HepG2 (cell line): ENCODE data around the gene COL4A6. TPM values are rescaled to one million over a fixed set of nuclear protein-coding genes. Genes with fewer than 3 reads are reported as not detected.

ENCODE experiments used
- ATAC-seq: fragments of 200-7000 bp; cut with Tn5 transposase; 3 replicates; pipeline ENCODE4 v1.9.1; 2020; ENCODE audit warnings: mild to moderate bottlenecking, moderate library complexity
- BruUV-seq: library from RNA; stranded (reverse); fragments of 400-500 nt; replicated peaks from 2 replicates; lab custom pipeline; 2021; lab: Mats Ljungman, UMichigan
- CTCF ChIA-PET: fragments of 300-600 bp; formaldehyde crosslinking; extraction: SDS; loops from one replicate; lab custom pipeline; 2021; ENCODE audit warnings: low total read pairs, inconsistent platforms, low intra/inter-chr PET ratio; lab: Yijun Ruan, JAX
- POLR2A ChIA-PET: fragments of 350-600 bp; sonication (Branson Sonifier 250); formaldehyde crosslinking; loops from one replicate; lab custom pipeline; 2020; ENCODE audit warnings: antibody characterized with exemption, inconsistent platforms; lab: Yijun Ruan, JAX
- DNase-seq: peaks from one replicate; pipeline ENCODE4 v3.0.0-alpha.2; 2015; ENCODE audit warnings: low spot score
- FAIRE-seq: peaks from 3 replicates; lab custom pipeline; 2011; peaks lifted over from hg19 to GRCh38; lab: Jason Lieb, UNC
- H2AFZ ChIP-seq: one replicate; pipeline ENCODE4 v1.6.1; 2011; ENCODE audit warnings: low read length, inconsistent platforms
- H3K27ac ChIP-seq: fragments of 300-600 bp; 3 replicates; pipeline ENCODE4 v1.8.0; 2011; ENCODE audit warnings: mixed run types, mild to moderate bottlenecking, mixed read lengths, low read length, inconsistent platforms; ENCODE audit not compliant: insufficient read depth; ENCODE audit errors: extremely low read length
- H3K27me3 ChIP-seq, 2 experiments: fragments of 200-600 bp in 1 of 2; 2 replicates in 1 of 2; 3 replicates in 1 of 2; pipeline versions ENCODE4 v1.6.0 to v1.8.0; 2011; ENCODE audit warnings: low read length in 2 of 2, mild to moderate bottlenecking in 2 of 2, moderate library complexity in 2 of 2, inconsistent platforms in 1 of 2; ENCODE audit not compliant: insufficient read depth in 2 of 2, control insufficient read depth in 1 of 2
- H3K36me3 ChIP-seq, 2 experiments: fragments of 200-600 bp in 1 of 2; replicated peaks in 1 of 2; 2 replicates in 1 of 2; 3 replicates in 1 of 2; pipeline versions ENCODE4 v1.5.1 to v1.8.0; 2011; ENCODE audit warnings: low read length in 2 of 2, inconsistent platforms in 1 of 2; ENCODE audit not compliant: insufficient read depth in 2 of 2, control insufficient read depth in 1 of 2
- H3K4me1 ChIP-seq: 2 replicates; pipeline ENCODE4 v1.5.1; 2012; ENCODE audit warnings: low read length, inconsistent platforms; ENCODE audit not compliant: insufficient read depth
- H3K4me2 ChIP-seq: 2 replicates; pipeline ENCODE4 v1.6.0; 2011; ENCODE audit warnings: low read depth, low read length, inconsistent platforms
- H3K4me3 ChIP-seq, 3 experiments: fragments of 200-600 bp in 1 of 3; sonication (generic), shearing (Covaris generic) in 1 of 3; replicated peaks in 1 of 3; 2 replicates each; pipeline ENCODE4 v1.5.1; 2011 to 2016; ENCODE audit warnings: low read length in 3 of 3, inconsistent platforms in 2 of 3, low read depth in 2 of 3, mild to moderate bottlenecking in 2 of 3, control low read depth in 1 of 3, mixed read lengths in 1 of 3; ENCODE audit not compliant: insufficient read depth in 1 of 3
- H3K79me2 ChIP-seq: one replicate; pipeline ENCODE4 v1.6.1; 2011; ENCODE audit warnings: low read length, inconsistent platforms; ENCODE audit not compliant: insufficient read depth
- H3K9ac ChIP-seq: 2 replicates; pipeline ENCODE4 v1.6.0; 2011; ENCODE audit warnings: mild to moderate bottlenecking, low read depth, low read length, inconsistent platforms; ENCODE audit not compliant: insufficient read depth
- H3K9me3 ChIP-seq: 2 replicates; pipeline ENCODE4 v1.5.1; 2012; ENCODE audit warnings: mild to moderate bottlenecking, low read length
- H4K20me1 ChIP-seq: 2 replicates; pipeline ENCODE4 v1.6.0; 2011; ENCODE audit warnings: inconsistent platforms, mild to moderate bottlenecking, low read length, moderate library complexity; ENCODE audit not compliant: insufficient read depth
- HNF4G ChIP-seq, 2 experiments: sonication (generic) in 1 of 2; formaldehyde crosslinking in 1 of 2; IDR thresholded peaks; 2 replicates each; pipeline versions ENCODE4 v1.4.0 to v1.6.1; 2011 to 2020; ENCODE audit warnings: borderline replicate concordance in 2 of 2, low read depth in 2 of 2, mild to moderate bottlenecking in 2 of 2, low read length in 1 of 2, missing genetic modification reagents in 1 of 2, moderate library complexity in 1 of 2
- RARG ChIP-seq: sonication (generic); formaldehyde crosslinking; IDR thresholded peaks from 2 replicates; pipeline ENCODE4 v1.4.0; 2020; ENCODE audit warnings: low read depth, mild to moderate bottlenecking, missing genetic modification reagents
- SMC3 ChIP-seq: IDR thresholded peaks from 2 replicates; pipeline ENCODE4 v1.6.1; 2011; ENCODE audit warnings: low read length, improper control_type of control experiment
- U2AF1 ChIP-seq: fragments of 200-400 bp; formaldehyde crosslinking; optimal IDR thresholded peaks from 2 replicates; pipeline ENCODE3; 2017; ENCODE audit warnings: mild to moderate bottlenecking, low read depth, low read length
- ZNF251 ChIP-seq: sonication (generic); formaldehyde crosslinking; IDR thresholded peaks from 2 replicates; pipeline ENCODE4 v1.9.0; 2021; ENCODE audit warnings: mild to moderate bottlenecking, missing genetic modification reagents
- ZNF367 ChIP-seq: sonication (generic); formaldehyde crosslinking; IDR thresholded peaks from 2 replicates; pipeline ENCODE4 v1.4.0; 2020; ENCODE audit warnings: missing genetic modification reagents, borderline replicate concordance
- WGBS: methylation state at CpG from one replicate; pipeline ENCODE4 v1.1.6; 2017; ENCODE audit warnings: low lambda C conversion rate; 5-methylcytosine and 5-hydroxymethylcytosine counted together
- in situ Hi-C: cut with HindIII; loops from 2 replicates; pipeline ENCODE4 v1.10.0; 2017; ENCODE audit warnings: low pct_unique_long_range_greater_than_20kb; ENCODE audit not compliant: extremely low pct_ligation_motif_present
- intact Hi-C: fragments of 100-400 bp; cut with micrococcal nuclease; formaldehyde crosslinking; loops from one replicate; pipeline ENCODE4 v1.10.0; 2022; ENCODE audit not compliant: unreplicated experiment
- polyA plus RNA-seq, 8 experiments: library from polyadenylated mRNA; depleted of rRNA in 3 of 8; stranded (reverse) in 7 of 8; unstranded in 1 of 8; fragments of >200 nt; fragmentation: Illumina TruSeq in 4 of 8; extraction: Trizol in 4 of 8; gene quantifications; 2 replicates each; pipeline versions ENCODE4 v1.2.1 to v1.2.3, GENCODE V29; 2011 to 2016; ENCODE audit warnings: low read depth in 4 of 8, missing spikeins in 1 of 8, mixed read lengths in 1 of 8; ENCODE audit not compliant: insufficient read depth in 1 of 8
- total RNA-seq, 5 experiments: library from RNA; depleted of rRNA; stranded (reverse); fragments of >200 nt; fragmentation: Illumina TruSeq; extraction: Trizol; gene quantifications; 2 replicates each; pipeline ENCODE4 v1.2.3, GENCODE V29; 2016; ENCODE audit warnings: low read depth in 1 of 5
- TF ChIP-seq, protein P1 (sequence below): sonication (generic); formaldehyde crosslinking; IDR thresholded peaks from 2 replicates; pipeline ENCODE4 v1.8.0; 2022; ENCODE audit warnings: mild to moderate bottlenecking, missing genetic modification reagents, moderate library complexity
- TF ChIP-seq, protein P2 (sequence below): sonication (generic); formaldehyde crosslinking; IDR thresholded peaks from 2 replicates; pipeline ENCODE4 v1.9.0; 2021; ENCODE audit warnings: missing genetic modification reagents, mild to moderate bottlenecking, borderline replicate concordance
- TF ChIP-seq, protein P3 (sequence below): sonication (generic); formaldehyde crosslinking; IDR thresholded peaks from 2 replicates; pipeline ENCODE4 v1.4.0; 2020; ENCODE audit warnings: missing genetic modification reagents

Gene COL4A6
- total and polyA plus RNA-seq, 2 of the 13 experiments (the other 11 are each of a cell fraction or from before 2014, with no cell fraction given): 4.5 to 8.2 TPM

DNA sequence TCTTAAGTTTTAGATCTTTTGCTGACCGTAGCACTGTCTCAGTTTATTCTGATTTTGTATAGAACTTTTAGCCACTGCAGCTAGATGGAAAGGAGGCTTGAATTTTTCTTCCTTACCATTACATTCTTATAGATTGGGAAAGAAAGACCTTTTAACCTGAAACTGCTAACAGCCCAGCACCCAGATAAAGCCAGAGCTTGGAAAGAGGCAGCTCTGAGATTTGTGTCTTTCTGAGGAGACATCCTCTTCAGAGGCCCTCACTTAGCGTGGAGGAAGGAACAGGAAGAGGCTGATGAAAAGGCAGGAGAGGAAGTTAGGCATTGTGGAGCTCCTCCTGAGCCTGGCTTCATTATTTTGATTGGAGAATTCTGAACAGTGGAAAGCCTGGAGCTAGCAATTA is 311.6 kb downstream of the COL4A6 start:
- no peaks in the 10 kb centered on the region for H4K20me1 ChIP-seq
- H3K4me1 ChIP-seq: no peaks in the 10 kb centered on the region
- FAIRE-seq (no peak), ATAC-seq (no peak), DNase-seq (no peak)
- H3K4me2 ChIP-seq: no peak overlapping the region
- in situ Hi-C loops: no loop called here
- no peaks in the 10 kb centered on the region for H3K79me2 ChIP-seq
- POLR2A ChIA-PET: no interaction called here
- no peaks in the 10 kb centered on the region for H3K36me3 ChIP-seq
- no peaks in the 10 kb centered on the region for H3K9me3 ChIP-seq
- no TSS peak for BruUV-seq
- no peaks in the 10 kb centered on the region for H3K27me3 ChIP-seq
- intact Hi-C loops: no loop called here
- no peak overlapping the region for H3K4me3 ChIP-seq
- WGBS: 88% methylated on average over 2 of the region's 2 CpGs
- no peak overlapping the region for H3K9ac ChIP-seq
- no peak overlapping the region for H2AFZ ChIP-seq
- TF ChIP-seq ZNF367 (CRISPR knock-in tag): no peak
- no peak for TF ChIP-seq SMC3
- TF ChIP-seq HNF4G (IDR thresholded peaks at IDR 0.05; ENCODE audit: borderline replicate concordance, low read depth, low read length): no peak
- no peak for TF ChIP-seq HNF4G (CRISPR knock-in tag; IDR thresholded peaks at IDR 0.05; ENCODE audit: borderline replicate concordance, low read depth)
- TF ChIP-seq, protein P1, sequence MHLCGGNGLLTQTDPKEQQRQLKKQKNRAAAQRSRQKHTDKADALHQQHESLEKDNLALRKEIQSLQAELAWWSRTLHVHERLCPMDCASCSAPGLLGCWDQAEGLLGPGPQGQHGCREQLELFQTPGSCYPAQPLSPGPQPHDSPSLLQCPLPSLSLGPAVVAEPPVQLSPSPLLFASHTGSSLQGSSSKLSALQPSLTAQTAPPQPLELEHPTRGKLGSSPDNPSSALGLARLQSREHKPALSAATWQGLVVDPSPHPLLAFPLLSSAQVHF (CRISPR knock-in tag): no peak
- no peak for TF ChIP-seq RARG (CRISPR knock-in tag)
- TF ChIP-seq U2AF1: no peak
- no peak for TF ChIP-seq ZNF251
- TF ChIP-seq, protein P2, sequence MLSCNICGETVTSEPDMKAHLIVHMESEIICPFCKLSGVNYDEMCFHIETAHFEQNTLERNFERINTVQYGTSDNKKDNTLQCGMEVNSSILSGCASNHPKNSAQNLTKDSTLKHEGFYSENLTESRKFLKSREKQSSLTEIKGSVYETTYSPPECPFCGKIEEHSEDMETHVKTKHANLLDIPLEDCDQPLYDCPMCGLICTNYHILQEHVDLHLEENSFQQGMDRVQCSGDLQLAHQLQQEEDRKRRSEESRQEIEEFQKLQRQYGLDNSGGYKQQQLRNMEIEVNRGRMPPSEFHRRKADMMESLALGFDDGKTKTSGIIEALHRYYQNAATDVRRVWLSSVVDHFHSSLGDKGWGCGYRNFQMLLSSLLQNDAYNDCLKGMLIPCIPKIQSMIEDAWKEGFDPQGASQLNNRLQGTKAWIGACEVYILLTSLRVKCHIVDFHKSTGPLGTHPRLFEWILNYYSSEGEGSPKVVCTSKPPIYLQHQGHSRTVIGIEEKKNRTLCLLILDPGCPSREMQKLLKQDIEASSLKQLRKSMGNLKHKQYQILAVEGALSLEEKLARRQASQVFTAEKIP (CRISPR knock-in tag): no peak
- TF ChIP-seq, protein P3, sequence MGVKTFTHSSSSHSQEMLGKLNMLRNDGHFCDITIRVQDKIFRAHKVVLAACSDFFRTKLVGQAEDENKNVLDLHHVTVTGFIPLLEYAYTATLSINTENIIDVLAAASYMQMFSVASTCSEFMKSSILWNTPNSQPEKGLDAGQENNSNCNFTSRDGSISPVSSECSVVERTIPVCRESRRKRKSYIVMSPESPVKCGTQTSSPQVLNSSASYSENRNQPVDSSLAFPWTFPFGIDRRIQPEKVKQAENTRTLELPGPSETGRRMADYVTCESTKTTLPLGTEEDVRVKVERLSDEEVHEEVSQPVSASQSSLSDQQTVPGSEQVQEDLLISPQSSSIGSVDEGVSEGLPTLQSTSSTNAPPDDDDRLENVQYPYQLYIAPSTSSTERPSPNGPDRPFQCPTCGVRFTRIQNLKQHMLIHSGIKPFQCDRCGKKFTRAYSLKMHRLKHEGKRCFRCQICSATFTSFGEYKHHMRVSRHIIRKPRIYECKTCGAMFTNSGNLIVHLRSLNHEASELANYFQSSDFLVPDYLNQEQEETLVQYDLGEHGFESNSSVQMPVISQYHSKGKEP (CRISPR knock-in tag): no peak
- TF ChIP-seq, all 625 proteins: peak for 0
- CTCF ChIA-PET: no interaction called here
- H3K27ac ChIP-seq: no peak overlapping the region
